Activated T-helper 1 cell treated with Interleukin-2 at 50 U/mL for 16 hours (primary cell): Measurements from ENCODE around the gene PANK1.

Source experiments
- DNase-seq: peaks from one replicate; pipeline ENCODE4 v3.0.0-alpha.2; 2020; ENCODE audit warnings: low read depth

Gene PANK1

DNA sequence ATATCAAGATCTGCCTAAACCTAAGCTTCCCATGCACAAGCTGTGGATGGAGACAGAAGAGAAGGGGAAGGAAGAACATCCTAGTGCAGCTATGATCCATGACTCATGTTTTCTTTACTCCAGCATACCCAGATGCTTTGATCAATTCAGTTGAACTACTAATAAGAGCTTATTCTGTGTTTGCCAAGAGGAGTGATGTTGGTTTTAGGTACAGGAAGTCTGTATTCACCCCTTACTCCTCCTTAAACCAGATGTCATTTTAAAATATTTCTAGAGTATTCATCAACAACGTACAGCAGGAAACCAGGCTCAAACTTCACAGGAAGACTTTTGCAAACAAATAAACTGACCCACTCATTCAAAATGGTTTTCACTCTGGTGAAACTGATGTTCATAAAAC, 29.2 kb downstream of the PANK1 start:
- DNase-seq, result no peak

DNA sequence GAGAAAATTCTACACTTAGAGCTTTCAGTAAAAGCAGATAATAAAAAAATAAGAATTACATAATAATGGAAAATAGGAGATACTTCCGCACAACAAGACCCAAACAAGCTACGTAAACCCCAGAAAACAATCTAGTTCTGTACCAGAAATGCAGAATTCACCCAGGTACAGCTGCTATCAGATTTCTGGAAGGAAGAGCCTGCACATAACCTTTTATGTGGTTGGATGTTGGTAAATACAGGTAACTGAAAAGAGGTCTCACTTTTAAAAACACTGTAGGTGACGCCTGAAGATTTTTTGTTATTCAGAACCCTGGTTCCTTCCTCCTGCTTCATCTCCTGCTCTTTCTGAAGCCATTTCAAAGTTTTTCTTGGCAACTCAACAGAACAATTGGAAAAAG, 29.9 kb downstream of the PANK1 start:
- no peak for DNase-seq

DNA sequence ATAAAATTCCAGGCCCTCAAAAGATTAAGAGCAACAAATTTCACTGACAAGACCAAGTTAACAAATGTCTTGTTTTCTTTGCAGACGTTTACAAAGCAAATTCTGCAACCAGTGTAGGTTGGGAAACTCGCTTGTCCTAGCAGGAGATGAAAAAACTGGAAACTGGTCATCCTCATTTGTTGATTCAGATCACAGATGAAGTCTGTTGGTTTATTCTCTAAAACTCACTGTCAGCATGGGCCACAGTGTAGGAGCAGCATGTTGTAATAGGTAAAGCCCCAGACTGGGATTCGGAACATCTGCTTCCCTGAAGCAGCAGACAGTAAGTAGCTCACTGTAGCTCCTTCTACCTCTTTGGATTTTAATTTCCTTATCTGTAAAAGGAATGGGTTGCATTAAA, 31.5 kb downstream of the PANK1 start:
- no peak for DNase-seq

DNA sequence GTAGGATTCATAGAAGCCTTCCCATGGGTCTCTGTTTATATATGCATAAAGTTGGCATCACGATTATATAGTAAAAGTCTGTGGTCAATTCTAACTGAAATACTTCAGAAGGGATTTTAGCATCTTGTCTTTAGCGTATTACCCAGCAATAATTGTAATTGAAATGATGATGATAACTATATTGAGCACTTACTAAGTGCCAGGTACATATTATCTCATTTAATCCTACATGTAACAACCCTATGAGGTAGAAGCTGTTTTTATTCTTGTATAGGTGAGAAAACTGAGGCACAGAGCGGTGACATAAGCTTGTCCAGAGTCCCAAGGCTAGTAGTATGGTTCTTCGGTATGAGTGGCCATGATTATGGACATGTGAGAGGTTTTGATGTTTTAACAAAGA, 33.8 kb downstream of the PANK1 start:
- DNase-seq, result no peak

DNA sequence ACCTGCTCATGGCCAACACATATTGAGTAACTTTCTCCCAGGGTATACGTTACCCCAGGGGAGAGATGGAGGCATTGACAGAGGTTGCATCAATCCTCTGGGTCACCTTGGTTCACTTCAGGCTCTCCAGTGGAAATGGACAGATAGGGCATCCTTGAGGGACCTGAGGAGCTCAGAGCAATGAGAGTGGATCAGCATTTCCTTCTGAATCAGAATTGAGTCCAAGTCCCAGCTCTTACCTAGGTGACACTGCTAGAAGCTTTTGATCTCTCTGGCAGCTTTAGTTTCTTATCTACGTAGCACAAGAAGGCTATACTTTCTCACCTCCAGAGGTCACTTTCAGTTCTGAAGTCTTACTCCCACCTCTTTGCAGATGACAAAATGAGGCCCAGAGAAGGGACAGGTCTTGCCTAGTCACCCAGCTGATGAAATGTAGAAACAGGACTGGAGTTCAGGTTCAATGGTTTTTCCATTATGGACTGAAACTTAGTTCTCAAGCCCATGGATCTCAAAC, 35.2 kb downstream of the PANK1 start:
- no peak for DNase-seq

DNA sequence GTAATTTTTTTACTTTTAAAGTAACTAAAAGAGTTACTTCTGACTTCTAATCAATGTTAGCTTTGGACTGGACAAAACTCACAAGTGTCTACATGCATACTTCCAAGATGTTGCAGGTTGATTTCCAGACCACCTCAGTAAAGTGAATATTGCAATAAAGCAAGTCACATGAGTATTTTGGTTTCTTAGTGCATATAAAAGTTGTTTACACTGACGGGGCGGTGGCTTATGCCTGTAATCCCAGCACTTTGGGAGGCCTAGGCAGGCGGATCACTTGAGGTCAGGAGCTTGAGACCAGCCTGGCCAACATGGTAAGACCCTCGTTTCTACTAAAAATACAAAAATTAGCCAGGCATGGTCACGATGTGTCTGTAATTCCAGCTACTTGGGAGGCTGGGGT, 40.8 kb downstream of the PANK1 start:
- no peak for DNase-seq

DNA sequence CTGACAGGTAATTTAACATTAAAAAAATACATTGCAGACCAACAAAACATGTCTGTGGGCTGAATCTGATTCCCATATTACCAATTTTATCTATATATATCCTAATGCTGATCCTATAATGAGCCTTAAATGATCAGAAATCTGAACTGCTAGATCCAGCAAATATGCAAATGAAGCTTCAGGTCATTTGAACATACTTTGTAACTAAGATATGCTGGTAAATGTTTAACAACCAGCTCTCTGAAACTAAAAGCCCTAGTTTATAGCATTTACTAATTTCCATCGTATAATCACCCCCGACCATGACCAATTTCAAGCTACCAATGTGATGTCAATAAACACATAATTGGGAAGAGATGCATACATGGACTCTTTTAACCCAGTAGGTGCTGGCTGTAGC, 42.1 kb downstream of the PANK1 start:
- no peak for DNase-seq

DNA sequence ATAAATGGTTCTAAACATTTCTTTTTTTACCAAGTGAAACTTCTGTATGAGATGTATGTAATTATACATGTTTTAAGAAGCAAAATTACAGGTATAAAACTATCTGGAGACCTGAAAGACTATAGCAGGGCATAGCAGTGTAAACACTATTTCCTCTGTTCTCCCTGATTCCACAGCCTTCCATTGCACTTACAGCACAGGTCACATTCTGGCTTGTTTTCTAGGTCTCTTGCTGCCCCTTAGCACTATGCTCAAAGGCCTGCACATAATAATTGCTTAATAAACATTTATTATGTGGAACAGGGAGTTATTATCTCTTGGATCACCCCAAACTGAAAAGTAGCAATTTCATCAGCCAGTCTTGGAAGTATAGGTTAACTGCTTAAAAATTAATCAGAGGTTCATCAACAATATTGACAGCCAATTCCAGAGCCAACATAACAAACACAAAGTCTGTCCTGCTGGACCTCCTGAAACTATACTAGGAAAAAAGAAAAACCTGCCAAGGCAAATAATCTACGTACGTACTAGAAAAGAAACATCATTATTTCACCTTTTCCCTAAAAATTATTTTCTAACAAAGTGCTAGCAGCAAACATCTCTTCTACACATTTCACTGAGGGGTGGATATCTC, 43.2 kb downstream of the PANK1 start:
- DNase-seq, result no peak

DNA sequence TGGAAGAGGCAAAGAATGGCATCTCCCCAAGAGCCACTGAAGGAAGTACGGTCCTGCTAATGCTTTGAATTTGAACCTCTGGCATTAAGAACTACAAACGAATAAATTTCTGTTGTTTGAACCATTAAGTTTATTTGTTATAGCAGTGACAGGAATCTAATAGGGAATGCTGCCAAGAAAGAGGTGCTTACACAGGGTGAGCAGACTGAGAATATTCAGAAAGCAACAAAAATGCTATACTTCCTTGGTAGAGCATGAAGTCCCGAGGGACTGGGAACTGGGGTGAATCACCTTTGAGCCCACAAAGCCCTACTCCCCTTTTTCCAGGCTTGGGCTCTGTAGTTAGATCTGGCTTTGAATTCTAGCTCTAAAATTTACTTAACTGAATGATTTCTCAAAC, 45.0 kb downstream of the PANK1 start:
- DNase-seq, result no peak

DNA sequence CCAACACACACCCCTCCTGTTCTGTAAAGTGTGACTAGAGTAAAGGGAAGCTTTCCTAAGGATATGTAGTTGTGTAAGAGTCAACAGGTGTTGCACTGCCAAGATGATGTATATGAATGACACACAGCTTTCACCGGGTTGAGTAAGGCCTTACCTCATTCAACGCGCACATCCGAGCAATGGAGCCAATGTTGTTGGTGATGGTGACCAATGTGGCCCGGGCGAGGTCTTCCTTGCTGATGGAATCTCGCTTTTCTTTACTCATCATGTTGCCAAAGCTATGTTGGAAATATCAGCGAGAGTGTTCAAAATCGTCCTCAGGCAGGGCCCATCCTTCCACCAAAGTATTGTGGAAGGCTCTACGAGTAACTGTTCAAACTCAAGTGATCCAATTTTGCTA, 52.0 kb downstream of the PANK1 start:
- DNase-seq, result no peak

DNA sequence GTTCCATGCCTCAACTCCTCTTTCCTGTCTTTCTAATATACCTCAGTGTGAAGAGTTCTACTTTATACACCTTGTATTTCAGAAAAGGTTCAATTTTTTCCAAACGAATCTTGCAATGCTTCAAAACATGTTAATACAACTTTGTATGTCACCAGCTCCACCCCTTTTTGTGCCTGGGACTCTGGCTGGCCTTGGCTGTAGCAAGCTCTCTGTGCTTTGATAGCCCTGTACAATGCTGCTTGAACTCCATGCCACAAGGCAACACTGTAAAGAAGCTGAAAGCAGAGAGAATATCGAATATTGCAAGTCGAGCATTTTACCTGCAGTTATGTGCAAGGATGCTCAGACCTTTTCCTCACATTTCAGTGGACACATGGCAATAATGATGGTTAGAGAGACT, 52.5 kb downstream of the PANK1 start:
- no peak for DNase-seq

DNA sequence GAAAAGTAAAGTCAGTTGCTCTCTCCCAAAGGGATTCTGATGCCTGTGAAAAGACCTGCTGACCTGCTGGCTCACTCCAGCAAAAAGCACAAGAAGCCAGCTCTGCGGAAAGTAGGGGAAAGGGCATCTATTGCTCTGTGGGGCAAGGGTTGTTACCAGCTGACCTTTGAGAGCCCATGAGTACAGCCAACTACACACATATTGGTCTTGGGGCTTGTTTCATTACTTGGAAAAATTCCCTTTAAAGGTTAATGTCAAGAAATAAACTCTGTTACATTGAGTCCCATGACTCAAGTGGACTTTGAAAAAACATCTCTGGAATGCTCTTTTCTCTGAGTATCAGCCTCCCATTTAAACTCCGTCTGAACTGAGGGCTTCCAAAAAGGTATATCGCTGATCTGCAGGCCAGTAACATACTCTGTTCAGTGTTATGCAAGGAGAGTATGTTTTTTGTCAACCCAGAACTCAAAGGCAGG, 53.2 kb downstream of the PANK1 start:
- DNase-seq, result no peak

DNA sequence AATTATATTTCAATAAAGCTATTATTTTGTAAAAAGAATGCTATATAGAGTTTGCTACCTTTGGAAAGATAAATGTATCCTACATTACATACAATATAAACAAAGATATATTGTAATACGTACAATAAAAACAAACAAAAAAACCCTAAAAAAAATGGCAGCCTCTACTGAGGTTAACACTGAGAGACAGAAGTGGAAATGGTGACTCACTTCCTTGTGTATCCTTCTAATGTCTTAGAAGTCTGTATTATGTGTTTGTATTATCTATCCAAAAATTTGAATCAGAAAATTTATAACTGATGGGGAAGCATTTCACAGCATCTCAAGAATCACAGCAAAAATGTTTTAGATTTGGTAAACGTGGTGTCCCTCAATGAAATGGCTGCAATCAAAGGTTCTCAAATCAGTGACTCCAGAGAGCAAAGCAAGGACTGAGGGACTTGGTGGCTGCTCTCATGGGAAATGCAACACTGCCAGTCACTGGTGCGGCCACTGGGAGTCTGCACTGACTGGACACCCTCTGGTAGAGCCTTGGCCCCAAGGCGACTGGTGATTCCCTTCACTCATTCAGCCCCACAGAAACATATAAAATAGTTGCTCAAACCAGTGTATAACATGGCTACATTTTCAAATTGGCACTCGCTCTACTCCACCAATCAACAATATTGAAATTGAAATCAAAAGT, 53.8 kb downstream of the PANK1 start:
- DNase-seq, result no peak

DNA sequence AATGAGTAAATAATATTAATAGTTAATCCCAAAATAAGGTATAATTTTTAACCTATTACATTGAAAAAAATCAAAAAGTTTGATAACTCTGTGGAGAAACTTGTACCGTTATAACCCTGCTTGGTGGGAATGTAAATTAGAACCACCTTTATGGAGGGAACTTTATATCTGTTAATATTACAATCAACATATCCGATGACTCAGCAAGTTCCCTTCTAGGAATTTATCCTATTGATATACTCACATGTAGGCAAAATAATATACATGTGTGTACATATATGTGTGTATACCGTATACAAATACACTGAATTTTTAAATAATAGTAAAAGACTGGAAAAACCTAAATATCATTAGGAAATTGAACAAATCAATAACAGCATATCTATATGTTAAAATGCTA, 54.7 kb downstream of the PANK1 start:
- DNase-seq, result no peak

DNA sequence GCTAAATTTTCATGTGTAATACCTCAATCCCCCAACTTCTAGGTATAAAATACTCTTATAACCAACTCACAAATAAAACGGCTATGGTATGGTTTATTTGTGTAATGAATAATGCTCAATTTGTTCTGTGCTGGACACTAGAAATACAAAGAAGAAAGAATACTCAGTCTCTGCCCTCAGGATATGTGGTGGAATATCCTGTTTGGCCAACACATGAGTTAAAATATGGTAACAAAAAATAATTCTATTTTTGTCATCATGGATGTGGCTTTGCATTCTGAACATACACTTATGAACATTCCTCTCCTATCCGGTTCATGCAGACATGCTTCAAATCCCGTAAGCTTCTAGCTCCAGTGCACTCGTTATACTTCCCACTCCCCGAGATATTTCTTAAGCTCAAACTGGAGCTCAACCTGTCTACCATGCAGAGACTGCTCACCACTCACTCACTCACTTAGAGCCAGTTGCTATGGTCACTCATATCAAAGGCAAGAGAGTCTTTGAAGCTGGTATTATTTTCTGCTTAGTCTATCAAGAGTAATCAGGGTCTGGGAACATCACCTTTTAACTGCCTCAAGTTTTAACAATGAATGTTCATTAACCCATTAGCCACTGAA, 55.8 kb downstream of the PANK1 start:
- DNase-seq, result no peak

DNA sequence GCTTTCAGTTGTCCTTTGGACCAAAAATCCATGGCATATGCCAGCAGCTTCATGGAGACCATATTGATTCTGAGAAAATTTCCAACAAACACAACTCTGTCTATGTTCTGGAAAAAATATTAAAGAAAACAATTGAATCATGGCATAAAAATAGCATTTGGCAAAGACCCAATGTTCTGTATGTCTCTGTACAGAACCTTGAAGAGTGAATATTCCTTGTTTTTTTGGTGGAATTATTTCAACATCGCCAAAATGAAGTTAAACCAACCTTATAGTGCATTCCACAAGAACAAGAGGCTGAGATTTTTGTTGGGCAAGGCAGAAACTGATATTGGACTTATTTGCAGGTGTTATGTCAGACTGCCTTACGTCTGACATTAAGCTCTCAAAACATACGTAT, 56.4 kb downstream of the PANK1 start:
- no peak for DNase-seq

DNA sequence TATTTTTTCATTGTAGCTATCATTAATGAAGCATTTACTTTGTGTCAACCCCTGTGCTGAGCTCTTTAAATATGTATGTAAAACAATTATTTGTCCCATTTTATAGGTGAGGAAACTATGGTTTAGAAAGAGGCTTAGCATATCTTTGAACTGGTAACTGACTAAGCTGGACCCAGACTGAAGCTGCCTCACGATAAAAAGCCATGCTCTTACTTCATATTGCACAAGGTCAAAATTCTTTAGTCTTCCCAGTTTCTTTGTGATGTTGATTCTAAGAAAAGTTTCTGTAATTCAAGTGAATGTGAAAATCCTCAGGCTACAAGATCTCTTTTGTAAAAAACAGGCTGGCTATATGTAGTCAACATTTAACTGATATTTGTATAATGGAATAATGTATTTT, 63.0 kb downstream of the PANK1 start:
- DNase-seq, result no peak

DNA sequence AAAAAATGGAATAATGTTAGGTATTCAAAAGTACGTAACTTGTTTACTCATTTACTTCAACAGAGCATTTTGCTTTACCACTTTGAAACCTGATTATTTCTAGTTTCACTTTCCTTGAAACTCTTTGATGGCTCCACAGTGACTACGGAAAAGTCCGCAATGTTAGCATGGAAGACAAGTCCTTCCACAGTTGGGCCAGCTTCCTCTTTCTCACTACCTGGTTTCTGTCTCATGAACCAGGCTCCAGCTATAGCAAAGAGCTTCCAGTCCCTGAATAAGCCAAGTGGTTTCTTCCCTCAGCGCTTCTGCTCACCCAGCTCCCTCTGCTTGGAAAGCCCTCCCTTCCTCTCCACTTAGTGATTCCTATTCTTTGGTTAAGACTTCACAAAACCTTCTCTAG, 64.8 kb downstream of the PANK1 start:
- DNase-seq, result no peak

DNA sequence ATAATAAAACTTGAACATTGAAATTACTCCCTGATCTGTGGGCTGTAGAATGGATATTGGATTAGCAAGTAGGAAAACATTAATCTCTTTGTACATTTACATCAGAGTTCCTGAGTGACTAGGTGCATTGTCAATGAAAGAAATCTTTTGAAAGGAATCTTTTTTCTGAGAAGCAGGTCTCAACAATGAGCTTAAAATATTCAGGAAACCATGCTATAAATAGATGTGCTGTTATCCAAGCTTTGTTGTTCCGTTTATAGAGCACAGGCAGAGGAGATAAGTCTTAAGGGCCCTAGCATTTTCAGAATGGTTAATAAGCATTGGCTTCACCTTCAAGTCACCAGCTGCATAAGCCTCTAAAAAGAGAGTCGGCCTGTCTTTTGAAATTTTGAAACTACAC, 68.3 kb downstream of the PANK1 start:
- no peak for DNase-seq

DNA sequence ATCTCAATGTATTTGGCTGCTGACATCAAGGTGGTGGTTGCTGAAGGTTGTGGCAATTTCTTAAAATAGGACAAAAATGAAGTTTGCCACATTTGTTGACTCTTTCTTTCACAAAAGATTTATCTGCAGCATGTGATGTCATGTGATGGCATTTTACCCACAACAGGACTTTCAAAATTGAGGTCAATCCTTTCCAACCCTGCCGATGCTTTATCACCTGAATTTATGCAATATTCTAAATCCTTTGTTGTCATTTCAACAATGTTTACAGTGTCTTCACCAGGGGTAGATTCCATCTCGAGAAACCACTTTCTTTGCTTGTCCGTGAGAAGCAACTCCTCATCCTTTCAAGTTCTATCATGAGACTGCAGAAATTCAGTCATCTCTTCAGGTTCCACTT, 69.0 kb downstream of the PANK1 start:
- no peak for DNase-seq

DNA sequence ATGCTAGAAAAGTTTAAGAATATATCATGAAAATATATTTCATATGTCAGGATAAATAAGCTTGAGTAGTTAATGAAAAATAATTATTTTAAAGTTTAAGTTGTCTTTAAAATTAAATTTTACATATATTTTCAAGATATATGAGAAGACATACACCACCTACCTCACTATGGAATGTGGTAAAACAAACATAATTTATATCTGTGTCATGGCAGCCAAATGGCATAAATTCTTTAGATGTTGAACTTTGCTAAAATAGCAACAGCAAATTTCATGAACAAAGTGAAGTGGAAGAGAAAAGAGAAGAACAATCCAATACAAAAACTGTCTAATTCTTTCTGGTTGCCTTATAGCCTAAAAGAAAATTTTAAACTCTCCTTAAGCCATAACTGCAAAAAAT, 70.0 kb downstream of the PANK1 start:
- no peak for DNase-seq

DNA sequence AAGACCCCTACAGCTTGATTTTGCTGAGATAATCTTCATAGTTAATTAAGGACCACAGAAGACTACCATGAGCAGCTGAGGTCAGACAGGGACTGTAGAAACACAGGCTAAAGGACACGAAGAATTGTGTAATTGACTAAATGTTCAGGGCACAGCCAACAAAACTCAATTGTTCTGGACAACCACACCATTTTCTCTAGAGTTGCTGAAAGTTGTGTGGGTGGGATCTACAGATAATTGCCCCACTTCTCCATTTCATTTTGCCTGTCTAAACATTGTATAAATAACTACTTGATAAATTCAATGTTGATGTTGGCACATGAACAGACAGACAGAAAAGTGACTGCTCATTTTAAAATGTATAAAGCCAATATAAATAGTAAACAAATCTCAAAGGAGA, 70.7 kb downstream of the PANK1 start:
- DNase-seq, result no peak

DNA sequence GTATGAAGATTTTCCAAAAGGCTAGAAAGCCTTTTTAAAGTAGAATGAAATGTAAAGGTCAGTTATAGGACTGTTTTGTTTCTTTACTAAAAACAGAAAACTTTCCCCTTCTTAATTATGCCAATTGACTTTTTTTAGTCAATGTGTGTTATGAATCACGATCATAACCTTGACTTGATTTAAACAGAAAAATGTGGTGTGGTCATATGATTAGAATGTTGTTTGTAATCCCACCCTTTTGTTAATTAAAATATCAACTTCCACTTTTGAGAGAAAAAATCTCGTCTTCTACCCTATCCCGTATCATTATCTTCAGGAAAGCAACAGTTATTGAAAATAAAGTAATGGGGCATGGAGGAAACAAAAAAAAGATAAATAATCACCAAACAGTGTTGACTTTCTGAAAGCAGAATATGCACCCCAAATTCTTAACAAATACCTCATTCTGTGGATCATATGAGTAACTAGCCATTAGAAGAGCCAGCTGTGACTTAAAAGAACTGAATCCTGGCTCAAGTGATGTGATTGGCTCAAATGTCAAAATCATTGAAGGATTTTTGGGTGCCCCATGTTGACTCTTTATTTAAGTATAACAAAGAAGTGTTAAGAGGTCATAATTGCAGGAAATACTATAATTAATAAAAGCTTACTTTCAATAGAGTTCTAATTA, 77.3 kb downstream of the PANK1 start:
- no peak for DNase-seq
